DOHH2 (cell line): ENCODE data around the gene KCND1.
"Not testable (repeated sequence)": the region's sequence is repeated elsewhere in the genome, so short reads cannot be mapped to it uniquely, and the experiment has no call there.

Source experiments
- H3F3A ChIP-seq: fragments of 200-600 bp; sonication (generic), shearing (Covaris generic); 2 replicates; pipeline ENCODE4 v1.6.0; 2016; ENCODE audit warnings: antibody characterized with exemption, mild to moderate bottlenecking; ENCODE audit not compliant: control insufficient read depth, insufficient read depth
- H3K27ac ChIP-seq: fragments of 200-600 bp; sonication (generic); 2 replicates; pipeline ENCODE4 v1.5.1; 2014; ENCODE audit warnings: low read depth, mild to moderate bottlenecking, low read length, moderate library complexity
- H3K27me3 ChIP-seq: fragments of 200-600 bp; sonication (generic); 2 replicates; pipeline ENCODE4 v1.6.1; 2014; ENCODE audit warnings: mild to moderate bottlenecking, low read length, mixed read lengths; ENCODE audit not compliant: control insufficient read depth
- H3K36me3 ChIP-seq: fragments of 200-600 bp; sonication (generic); 2 replicates; pipeline ENCODE4 v1.6.1; 2014; ENCODE audit warnings: mild to moderate bottlenecking, low read length, moderate library complexity, mixed read lengths; ENCODE audit not compliant: control insufficient read depth
- H3K4me1 ChIP-seq: fragments of 200-600 bp; sonication (generic); 2 replicates; pipeline ENCODE4 v1.6.1; 2014; ENCODE audit warnings: mild to moderate bottlenecking, low read length, mixed read lengths; ENCODE audit not compliant: control insufficient read depth
- H3K4me2 ChIP-seq: fragments of 200-600 bp; sonication (generic); 2 replicates; pipeline ENCODE4 v1.6.0; 2014; ENCODE audit warnings: mild to moderate bottlenecking, low read length, moderate library complexity
- H3K4me3 ChIP-seq: fragments of 200-600 bp; sonication (generic); 2 replicates; pipeline ENCODE4 v1.5.1; 2014; ENCODE audit warnings: mild to moderate bottlenecking, low read length, mixed read lengths
- H3K79me2 ChIP-seq: fragments of 200-600 bp; sonication (generic); 2 replicates; pipeline ENCODE4 v1.6.1; 2014; ENCODE audit warnings: mild to moderate bottlenecking, low read length, mixed read lengths; ENCODE audit not compliant: control insufficient read depth
- H3K9me2 ChIP-seq: fragments of 200-600 bp; sonication (generic); replicated peaks from 2 replicates; pipeline ENCODE4 v1.6.1; 2014; ENCODE audit warnings: mild to moderate bottlenecking, low read length, mixed read lengths; ENCODE audit not compliant: control insufficient read depth
- H3K9me3 ChIP-seq: fragments of 200-600 bp; sonication (generic); 2 replicates; pipeline ENCODE4 v1.6.1; 2014; ENCODE audit warnings: antibody characterized with exemption, low read length, mixed read lengths; ENCODE audit not compliant: control insufficient read depth, insufficient read depth
- H4K20me1 ChIP-seq: fragments of 200-600 bp; sonication (generic); 2 replicates; pipeline ENCODE4 v1.6.0; 2014; ENCODE audit warnings: low read depth, mild to moderate bottlenecking, antibody characterized with exemption, low read length, moderate library complexity; ENCODE audit not compliant: control insufficient read depth, insufficient read depth
- CTCF ChIP-seq: fragments of 200-600 bp; sonication (generic); IDR thresholded peaks from one replicate; pipeline ENCODE4 v1.5.1; 2014; ENCODE audit warnings: antibody characterized with exemption, mild to moderate bottlenecking, low read depth, low read length; ENCODE audit not compliant: poor library complexity, severe bottlenecking
- EZH2phosphoT487 ChIP-seq: fragments of 200-600 bp; sonication (generic); IDR thresholded peaks from 2 replicates; pipeline ENCODE4 v1.6.1; 2017; ENCODE audit warnings: borderline replicate concordance, mild to moderate bottlenecking, antibody characterized with exemption, low read length, moderate library complexity, mixed read lengths

The KCND1 gene

GRCh38 chrX:48989483-48989882, 17.8 kb upstream of the KCND1 start:
- H3K36me3 ChIP-seq = peaks cover 25% of the 10 kb centered on the region
- TF ChIP-seq EZH2phosphoT487 (no peak), CTCF (no peak)

GRCh38 chrX:48983896-48984295, 12.3 kb upstream of the KCND1 start:
- Histone ChIP-seq H3K4me2 (no peak overlapping the region), H3F3A (no peaks in the 10 kb centered on the region), H3K9me2 (no peaks in the 10 kb centered on the region), H3K27me3 (no peaks in the 10 kb centered on the region), H3K9me3 (no peaks in the 10 kb centered on the region), H3K4me1 (no peaks in the 10 kb centered on the region), H3K36me3 (peaks cover 36% of the 10 kb centered on the region), H3K27ac (no peak overlapping the region), H4K20me1 (no peaks in the 10 kb centered on the region), H3K4me3 (no peak overlapping the region), H3K79me2 (no peaks in the 10 kb centered on the region)
- TF ChIP-seq CTCF (no peak), EZH2phosphoT487 (no peak)

More at GRCh38 chrX:48989483-48989882, 17.8 kb upstream of the KCND1 start:
- Histone ChIP-seq H3K4me2 (no peak overlapping the region), H3K27me3 (no peaks in the 10 kb centered on the region), H3F3A (no peaks in the 10 kb centered on the region), H3K27ac (no peak overlapping the region), H3K79me2 (no peaks in the 10 kb centered on the region), H3K4me1 (no peaks in the 10 kb centered on the region), H3K4me3 (no peak overlapping the region), H4K20me1 (no peaks in the 10 kb centered on the region), H3K9me2 (no peaks in the 10 kb centered on the region), H3K9me3 (no peaks in the 10 kb centered on the region)

- Histone ChIP-seq H3K27ac (no peak overlapping the region), H3K9me3 (no peaks in the 10 kb centered on the region), H3F3A (no peaks in the 10 kb centered on the region), H3K9me2 (no peaks in the 10 kb centered on the region), H4K20me1 (no peaks in the 10 kb centered on the region), H3K4me2 (no peak overlapping the region), H3K36me3 (peaks cover 38% of the 10 kb centered on the region), H3K79me2 (no peaks in the 10 kb centered on the region), H3K27me3 (no peaks in the 10 kb centered on the region), H3K4me3 (no peak overlapping the region), H3K4me1 (no peaks in the 10 kb centered on the region)
- TF ChIP-seq EZH2phosphoT487 = no peak
- TF ChIP-seq CTCF = no peak
These were observed 11.4 kb upstream of the KCND1 start for GRCh38 chrX:48983081-48983480.

GRCh38 chrX:48981178-48981577, 9.5 kb upstream of the KCND1 start:
- H3F3A ChIP-seq = no peaks in the 10 kb centered on the region
- TF ChIP-seq EZH2phosphoT487 = no peak
- TF ChIP-seq CTCF = no peak
- no peaks in the 10 kb centered on the region for H3K9me2 ChIP-seq
- H3K4me2 ChIP-seq = no peak overlapping the region
- H4K20me1 ChIP-seq = no peaks in the 10 kb centered on the region
- H3K27ac ChIP-seq = no peak overlapping the region
- no peaks in the 10 kb centered on the region for H3K4me1 ChIP-seq
- no peaks in the 10 kb centered on the region for H3K9me3 ChIP-seq
- H3K36me3 ChIP-seq = peaks cover 47% of the 10 kb centered on the region
- H3K79me2 ChIP-seq = no peaks in the 10 kb centered on the region
- H3K4me3 ChIP-seq = no peak overlapping the region
- H3K27me3 ChIP-seq = no peaks in the 10 kb centered on the region

- H3K27me3 ChIP-seq, H3K27ac ChIP-seq, H3K9me2 ChIP-seq, H3K79me2 ChIP-seq, H3K4me2 ChIP-seq, H3K4me3 ChIP-seq, H3F3A ChIP-seq, H3K9me3 ChIP-seq, H4K20me1 ChIP-seq, H3K4me1 ChIP-seq: not testable (repeated sequence)
- H3K36me3 ChIP-seq = peaks cover 47% of the 10 kb centered on the region
These were observed 8.7 kb upstream of the KCND1 start for GRCh38 chrX:48980341-48980740.
